T-helper 1 cell treated with Interleukin-12 subunit alpha and Interleukin-12 subunit beta and Interleukin-4 antibody, amounts not matched to agents 30 ng/mL and 1 ng/mL, for 36 hours (primary cell): ENCODE data around the gene LHPP. TPM values are rescaled to one million over a fixed set of nuclear protein-coding genes. Genes with fewer than 3 reads are reported as not detected.

Source experiments
- intact Hi-C: fragments of 100-400 bp; cut with micrococcal nuclease; formaldehyde crosslinking; loops from one replicate; pipeline ENCODE4 v1.15.1; 2024
- total RNA-seq: library from RNA; stranded (reverse); gene quantifications from 2 replicates; pipeline ENCODE4 v1.2.3, GENCODE V29; 2022

The LHPP gene
- total RNA-seq, 1 donor from 2014 or later, result 16.8 TPM

DNA sequence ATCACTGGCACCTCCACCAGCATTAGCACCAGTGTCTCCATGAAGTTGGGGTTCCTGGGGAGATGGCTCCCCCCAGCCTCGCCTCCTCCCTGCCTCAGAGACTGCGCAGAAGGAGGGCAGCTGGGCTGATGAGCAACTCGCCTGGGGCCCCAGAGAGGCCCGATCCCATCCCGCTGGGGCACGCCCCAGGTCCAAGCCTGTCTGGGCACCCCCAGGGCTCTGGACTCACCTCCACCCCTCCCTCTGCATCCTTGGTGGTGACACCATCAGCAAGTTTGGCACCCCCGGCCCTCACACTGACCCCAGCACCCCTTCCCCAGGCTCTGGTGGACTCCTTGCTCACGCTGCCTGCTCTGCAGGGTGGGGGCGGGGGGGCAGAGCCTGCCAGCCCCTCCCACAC lies 89.5 kb downstream of the LHPP start:
- intact Hi-C loops, result no loop called here

DNA sequence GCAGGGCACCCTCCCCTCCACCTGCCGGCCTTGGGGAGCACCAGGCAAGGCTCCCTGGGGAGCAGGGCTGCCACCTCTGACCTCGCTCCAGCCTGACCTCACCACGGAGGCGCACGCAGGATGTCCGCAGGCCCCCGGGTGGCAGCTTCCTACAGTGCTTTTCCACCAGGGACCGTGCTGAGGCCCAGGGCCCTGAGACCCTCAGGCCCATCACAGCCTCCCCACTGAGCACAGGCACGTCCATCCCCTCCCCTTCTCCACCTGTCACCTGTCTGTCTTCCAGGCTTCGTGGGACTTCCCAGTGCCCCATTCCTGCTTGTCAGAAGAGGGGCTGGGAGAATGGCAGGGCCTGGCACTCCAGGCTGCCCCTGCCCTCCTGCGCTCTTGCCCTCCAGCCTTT lies 90.1 kb downstream of the LHPP start:
- intact Hi-C loops, result no loop called here

DNA sequence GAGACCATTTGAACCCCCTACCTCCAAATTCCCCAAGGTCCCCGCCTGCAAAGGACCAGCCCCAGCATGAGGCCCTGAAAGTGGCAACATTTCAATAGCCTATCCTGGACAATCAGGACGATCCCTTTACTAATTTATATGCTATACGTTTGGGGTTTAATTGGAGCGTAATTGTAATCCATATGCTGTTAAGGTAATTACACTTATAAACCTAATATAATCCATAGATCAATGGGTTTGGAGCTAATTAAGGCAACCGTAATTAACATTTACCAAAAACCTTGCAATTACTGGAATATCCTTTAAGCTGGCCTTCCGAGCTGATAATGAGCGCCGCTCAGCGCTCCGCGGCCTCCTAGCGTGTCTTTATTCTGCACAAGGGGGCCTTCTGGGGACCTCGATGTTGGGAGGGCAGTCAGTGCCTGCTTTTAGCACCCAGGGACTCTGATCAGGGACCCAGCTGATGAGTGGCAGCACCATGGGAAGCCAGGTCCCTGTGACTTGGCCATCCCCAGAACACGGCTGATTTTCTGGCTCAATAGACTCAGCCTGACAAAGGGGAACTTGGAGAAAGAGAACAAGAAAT lies 91.2 kb downstream of the LHPP start:
- intact Hi-C loops, result no loop called here

DNA sequence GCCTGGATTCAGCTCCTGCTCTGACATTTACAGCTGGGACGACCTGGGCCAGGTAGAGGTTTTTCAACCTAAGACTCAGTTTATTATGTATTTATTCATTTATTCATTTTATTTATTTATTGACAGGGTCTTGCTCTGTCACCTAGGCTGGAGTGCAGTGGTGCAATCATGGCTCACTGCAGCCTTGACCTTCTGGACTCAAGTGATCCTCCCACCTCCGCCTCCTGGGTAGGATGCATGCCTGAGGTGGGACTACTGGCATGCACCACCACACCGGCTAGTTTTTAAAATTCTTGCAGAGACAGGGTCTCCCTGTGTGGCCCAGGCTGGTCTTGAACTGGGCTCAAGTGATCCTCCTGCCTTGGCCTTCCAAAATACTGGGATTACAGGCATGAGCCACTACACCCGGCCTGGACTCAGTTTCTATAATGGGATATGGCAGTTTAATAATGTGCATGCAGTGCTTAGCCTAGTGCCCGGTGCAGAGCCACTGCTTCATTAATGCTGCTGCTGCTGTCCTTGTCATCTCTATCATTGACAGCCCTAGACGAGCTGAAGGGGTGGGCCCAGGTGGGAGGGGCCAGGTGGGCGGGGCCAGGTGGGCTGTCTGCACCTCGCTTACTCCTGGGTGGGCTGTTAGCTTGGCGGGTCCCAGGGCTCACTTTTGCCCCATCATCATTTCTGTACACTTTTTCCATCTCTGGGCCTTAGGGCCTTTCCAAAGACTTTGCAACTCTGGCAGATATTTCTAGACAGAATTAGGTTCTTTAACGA lies 92.6 kb downstream of the LHPP start:
- intact Hi-C loops, result no loop called here

DNA sequence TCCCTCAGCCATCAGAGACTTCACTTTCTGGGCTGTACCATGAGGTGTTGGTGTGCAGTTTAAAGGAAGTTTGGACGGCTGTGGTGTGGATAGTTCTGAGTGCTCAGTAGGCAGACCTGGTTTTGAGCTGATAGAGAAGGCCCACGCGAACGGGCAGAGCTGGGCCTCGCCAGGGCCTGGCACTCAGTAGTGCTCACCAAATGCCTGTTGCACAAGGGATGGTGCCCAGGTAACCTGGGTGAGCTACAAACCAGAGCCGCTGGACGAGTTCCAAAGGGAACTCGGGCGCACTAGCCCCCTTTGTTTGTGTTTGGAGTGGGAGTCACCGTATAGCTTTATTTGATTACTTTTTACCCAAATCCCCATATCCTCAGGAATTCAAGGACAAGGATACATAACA lies 95.5 kb downstream of the LHPP start:
- intact Hi-C loops, result no loop called here

DNA sequence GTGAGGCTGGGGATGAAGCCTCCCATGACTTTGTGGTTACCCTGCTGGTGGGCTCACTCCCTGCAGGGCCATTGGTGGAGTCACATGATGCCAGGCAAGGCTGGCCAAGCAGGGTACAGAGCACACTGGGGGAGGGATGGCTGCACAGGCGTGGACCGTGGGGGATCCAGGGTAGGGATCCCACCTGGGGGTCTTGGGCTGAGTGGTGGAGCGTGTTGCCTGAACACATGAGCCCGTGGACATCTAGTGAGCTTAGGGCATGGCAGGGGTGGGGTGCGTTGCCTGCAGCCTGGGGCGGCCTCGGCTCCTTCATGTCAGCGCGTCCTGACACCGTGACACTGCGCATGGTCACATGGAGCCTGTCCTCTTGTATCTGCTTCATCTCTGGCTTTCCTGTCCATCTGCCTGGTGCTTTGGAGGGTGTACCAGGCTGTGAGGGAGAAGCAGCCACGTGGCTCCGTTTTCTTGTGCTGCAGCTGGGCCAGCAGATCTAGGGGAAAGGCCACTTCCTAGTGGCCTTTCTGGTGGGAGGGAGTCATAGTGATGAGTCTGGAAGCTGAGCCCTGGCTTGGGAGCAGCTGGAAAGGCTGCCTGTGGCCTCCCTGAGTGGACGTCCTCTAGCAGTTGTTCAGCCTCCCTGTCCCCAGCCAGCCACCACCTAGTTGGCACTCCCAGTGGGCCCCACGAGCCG lies 96.2 kb downstream of the LHPP start:
- intact Hi-C loops, result no loop called here

DNA sequence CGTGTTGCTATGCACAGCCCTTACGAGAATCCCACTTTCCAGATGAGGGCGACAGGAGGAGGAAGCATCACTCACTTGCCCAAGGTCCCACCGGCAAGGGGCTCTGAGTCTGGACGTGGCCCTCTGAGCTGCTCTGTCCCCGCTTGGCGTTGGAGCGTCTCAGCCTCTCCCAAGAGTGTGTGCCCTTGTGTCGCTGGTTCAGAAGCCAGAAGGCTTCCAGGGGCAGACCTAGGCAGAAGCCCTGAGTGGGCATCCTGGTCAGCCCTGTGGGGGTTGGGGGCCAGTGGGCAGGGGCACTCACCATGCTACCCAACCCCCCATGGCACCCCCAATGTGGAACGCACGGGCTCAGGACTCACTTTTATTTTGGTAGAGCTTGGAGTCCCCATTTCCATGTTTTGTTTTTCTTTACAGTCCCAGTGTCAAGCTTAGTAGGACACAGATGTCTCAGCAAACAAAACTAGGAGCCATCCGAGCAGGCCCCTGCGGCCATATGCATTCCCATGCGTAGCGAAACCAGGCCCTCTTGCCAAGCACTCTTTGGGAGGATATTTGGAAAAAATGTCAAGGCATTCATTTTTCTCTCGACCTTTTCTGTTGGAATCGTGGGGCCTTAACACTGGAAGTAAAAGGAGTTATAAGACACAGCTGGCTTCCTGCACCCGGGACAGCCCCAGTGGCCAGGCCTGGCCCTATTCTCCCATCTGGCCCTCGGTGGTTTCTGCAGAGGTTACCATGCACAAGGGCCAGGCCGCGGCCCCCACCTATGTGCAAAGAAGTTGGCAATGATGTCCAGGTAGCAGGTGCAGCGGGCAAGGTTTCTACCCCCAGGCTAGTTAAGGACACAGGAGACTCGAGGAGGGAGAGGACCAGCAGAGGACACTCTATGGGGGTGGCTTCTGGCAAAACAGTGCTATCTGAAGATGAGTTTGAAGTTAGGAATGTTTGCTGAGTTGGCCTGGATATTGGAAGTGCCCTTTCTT lies 97.0 kb downstream of the LHPP start:
- intact Hi-C loops, result no loop called here

DNA sequence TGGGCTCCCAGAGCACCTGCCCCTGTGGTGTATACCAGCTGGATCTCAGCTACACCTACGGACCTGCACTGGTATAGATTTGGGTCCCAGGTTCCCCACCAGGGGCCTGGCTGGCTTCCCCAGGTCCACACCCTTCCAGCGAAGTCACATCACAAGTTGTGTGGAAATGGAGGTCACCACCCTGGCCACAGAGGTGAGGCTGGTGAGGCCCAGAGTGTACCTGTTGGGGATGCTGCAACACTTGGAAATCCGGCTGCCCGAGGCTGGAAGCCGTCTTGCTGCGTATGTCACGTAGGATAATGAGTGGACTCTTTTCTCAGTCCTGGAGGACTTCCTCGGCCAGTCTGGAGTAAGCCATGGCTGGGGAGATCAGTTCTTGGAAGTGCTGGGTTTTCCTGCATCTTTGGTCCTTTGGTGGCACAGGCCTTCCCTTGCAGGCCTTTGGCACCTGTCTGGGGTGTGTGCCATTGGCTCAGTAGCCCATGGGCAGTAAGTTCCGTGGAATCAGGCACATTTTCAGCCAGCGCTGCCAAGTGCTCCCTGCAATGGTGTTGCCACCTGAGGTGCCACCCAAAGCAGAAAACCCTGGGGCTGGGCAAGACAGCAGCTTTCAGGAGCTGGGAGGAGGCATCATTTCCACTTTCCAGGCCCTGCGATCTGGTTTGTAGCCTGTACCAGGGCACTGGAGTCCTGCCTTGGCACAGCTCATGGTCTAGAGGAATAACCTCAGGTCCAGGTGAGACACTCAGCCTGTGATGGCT lies 97.9 kb downstream of the LHPP start:
- intact Hi-C loops, result no loop called here

DNA sequence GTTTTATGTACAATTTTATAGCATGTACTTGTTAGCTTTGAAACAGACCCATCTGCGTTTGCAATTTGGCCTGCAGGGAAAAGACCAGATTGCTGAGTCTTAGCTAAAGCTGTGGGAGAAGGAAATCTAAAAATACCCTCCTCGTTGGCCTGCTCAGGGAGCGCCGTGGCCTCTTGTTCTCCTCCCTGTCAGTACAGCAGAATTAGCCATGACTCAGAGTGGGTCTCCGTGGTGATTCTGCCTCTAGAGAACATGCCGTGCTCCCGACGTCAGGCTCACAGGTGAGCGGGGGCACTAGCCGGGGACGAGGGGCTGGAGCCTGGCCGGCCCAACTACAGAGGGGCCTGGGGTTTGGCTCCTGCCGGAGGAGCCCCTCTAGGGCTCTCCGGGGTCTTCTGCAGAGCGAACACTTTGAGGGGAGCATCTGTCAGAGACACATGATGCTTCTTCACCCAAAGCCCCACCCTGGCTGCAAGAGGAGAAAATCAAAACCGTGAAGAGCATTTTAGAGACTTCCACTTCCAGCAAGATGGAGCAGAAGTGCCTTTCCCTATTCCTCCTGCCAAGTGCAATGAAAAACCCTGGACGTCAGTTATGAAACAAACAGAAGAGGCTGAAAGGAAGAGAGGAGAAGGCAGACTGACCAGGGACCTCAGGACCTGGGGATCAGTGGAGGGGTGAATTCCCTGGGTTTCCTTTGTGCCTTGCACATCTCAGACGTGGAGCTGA lies 98.9 kb downstream of the LHPP start:
- intact Hi-C loops, result no loop called here

DNA sequence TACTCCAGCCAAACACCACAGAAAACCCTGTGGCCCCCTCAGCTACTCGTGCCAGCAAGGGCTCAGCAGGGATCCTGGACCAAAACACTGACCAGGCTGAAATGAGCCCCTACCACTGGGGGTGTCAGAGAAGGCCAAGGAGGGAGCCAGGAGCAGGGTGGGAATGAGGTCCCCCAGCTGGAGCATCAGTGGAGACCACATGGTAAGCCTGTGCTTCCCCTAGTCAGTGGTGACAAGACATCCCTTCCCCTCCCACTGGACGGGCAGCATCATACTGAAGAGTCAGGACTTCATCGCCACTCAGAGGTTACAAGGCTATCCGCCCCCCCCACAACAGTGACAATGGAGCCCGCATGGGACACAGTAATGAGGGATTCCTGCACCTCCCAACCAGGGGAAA lies 99.6 kb downstream of the LHPP start:
- intact Hi-C loops, result no loop called here

DNA sequence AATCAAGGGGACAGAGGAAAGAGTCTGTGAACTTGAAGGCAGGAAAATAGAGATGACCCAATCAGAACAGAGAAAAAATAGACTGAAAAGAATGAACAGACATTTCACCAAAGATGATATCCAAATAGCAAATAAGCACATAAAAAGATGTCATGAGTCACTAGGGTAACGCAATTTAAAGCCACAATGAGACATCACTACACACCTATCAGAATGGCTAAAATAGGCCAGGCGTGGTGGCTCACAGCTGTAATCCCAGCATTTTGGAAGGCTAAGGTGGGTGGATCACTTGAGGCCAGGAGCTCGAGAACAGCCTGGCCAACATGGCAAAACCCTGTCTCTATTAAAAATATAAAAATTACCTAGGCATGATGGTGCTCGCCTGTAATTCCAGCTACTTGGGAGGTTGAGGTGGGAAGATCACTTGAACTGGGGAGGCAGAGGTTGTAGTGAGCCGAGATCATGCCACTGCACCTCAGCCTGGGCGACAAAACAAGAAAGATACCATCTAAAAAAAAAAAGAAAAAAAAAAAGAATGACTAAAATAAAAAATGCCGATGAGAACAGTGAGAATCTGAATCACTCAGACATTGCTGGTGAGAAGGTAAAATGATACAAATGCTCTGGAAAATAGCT lies 100.9 kb downstream of the LHPP start:
- intact Hi-C loops, result no loop called here

DNA sequence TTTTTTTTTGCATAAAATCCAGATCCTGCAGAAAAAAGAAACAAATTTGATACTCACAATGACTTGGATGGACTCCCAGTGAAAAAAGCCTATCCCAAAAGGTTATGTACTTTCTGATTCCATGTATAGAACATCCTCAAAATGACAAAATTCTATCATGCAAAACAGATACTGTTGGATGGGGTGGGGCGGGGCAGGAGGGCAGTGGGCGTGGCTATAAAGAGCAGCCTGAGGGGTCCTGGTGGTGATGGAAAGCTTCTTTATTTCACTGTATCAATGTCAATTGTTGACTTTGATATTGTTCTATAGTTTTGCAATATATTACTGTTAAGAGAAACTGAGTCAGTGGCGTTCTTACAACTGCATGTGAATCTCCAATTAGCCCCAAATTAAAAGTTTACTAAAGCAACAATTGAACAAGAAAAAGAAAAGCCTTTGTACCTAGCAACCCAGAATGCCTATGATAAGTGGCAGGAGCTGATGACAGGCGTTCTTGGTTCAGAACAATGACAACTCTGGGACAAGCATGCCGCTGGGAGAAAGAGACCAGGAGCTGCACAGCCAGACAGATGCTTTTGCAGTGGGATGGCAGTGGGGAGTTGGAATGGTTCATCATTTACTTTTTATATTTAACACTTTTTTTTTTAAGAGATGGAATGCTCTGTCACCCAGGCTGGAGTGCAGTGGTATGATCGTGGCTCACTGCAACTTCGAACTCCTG lies 101.9 kb downstream of the LHPP start:
- intact Hi-C loops, result no loop called here

DNA sequence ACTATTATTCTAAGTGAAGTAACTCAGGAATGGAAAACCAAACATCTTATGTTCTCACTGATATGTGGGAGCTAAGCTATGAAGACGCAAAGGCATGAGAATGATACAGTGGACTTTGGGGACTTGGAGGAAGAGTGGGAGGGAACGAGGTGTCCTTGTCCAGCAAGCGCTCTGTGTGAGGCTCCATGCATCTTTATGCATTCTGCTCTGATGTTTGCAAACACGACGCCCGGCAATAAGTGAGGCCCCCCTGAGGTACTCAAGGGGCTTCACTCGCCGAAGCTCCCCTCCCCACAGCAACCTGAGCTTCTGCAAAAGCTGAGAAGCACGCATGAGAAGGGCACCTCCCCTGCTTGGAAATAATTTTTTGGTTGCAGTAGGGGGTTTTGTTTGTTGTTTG lies 103.3 kb downstream of the LHPP start:
- intact Hi-C loops, result no loop called here

DNA sequence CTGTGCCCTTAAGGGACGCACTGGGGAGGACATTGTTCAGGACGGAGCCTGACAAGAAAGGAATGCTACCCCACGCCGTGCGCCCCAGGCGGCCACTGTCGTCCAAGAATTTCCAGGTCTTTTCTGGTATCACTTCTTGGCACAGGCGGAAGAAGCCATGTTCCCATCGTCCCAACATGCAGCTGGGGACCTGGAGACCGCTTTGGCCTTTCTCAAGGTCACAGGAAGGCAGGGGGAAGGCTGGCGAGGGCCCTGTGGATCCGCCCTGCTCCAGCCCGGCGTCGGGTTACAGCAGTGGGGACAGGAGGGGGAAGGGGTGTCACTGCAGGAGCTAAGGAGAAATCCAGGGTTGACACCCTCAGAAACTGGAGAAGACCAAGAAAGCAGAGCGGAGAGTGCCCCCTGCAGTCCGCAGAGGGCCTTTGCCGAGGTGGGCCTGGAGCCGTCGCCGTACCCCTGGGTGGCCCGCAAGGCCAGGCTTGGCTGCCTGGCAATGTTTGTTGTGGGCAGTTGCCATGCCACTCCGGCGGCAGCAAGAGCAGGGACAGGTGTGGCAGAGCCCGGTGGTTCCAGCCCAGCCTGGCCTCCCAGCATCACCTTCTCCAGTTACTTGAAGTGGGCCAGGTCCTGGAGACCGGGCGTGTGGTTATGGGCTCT lies 104.1 kb downstream of the LHPP start:
- intact Hi-C loops, result no loop called here

DNA sequence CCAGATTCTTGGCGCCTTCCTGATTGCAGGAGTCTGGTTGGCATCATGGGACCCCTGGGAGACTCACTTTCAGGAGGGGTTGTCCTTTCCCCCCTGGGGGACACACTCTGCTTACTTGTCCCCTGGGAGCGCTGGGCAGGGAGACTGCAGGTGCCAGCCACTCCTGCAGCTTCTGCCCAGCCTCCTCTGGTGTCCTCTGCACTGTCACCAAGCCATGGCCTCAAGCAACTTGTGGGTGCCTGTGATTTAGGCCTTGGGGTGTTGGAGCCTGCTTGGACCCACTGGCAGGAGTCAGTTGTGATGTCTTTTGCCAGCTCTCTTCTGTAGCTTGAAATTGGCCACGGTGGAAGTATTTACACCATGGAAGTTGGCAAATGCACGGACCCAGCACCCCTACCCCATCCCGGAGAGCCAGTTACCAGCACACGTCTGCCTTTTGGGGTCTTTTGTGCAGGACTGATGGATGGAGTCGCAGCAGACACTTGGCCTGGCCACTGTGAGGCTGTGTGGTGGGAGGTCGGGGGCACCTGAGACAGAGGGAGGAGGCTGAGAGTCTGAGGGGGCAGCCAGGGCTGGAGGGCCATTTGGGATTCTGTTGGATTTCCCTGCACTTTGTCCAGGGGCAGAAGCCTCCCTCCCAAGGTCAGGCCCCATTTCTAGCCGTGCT lies 104.7 kb downstream of the LHPP start:
- intact Hi-C loops, result no loop called here

DNA sequence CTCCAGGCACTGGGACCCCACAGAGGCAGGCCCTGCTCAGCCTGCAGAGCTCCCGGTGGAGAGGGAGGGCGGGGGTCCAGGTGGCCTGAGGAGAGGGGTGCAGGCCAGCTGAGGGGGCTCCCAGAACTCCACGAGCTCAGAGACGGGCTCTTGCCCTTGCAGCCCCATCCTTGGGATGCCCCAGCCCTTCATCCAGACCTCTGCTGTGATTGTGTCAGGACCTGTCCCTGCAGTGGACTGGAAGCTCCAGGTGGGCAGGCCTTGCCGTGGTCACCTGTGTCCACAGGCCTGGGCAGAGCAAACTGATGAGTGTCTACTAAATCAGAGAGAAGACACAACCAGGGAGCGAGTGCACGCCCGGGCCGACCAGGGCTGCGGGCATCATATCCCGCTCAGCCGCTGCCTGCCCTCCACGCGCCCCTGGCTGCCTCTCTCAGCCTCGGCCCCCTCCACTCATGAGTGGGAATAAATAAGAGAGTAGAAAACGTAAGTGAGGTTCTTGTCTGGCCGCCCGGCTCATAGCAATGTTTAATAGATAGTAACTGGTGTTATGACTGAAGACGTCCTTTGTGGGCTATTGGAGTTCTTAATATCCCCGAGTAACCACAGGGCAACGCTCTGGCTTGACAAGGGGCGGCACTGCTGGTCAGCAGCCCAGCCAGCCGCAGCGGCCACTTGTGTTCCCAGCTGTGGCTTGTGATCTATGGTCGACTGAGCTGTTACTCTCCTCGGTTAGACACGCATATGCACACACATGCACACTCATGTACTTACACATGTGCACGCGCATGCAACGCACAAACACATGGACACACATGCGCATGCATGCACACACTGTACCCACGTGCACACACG lies 105.6 kb downstream of the LHPP start:
- intact Hi-C loops, result no loop called here

DNA sequence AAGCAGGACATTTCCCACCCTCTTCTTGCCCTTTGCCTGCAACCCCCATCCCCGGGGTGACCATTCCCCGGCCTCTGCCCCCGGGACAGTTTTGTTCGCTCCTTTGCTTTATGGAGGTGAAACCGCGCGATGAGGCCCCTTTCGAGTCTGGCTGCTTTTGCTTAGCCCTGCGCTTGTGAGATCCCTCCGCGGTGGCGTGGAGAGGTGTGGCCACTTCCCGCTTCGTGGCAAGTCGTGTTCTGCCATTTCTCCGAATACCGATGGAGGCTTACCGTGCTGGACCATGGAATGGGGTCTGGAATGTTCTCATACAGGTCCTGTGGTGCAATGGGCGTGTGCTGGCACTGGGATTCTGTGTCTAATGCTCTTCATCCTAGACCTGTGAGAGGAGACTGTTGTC lies 106.7 kb downstream of the LHPP start:
- intact Hi-C loops, result no loop called here
